GM12864 (cell line): ENCODE data around the gene LLGL2.

Source experiments
- DNase-seq: peaks from one replicate; pipeline ENCODE4 v3.0.0-alpha.2; 2011; ENCODE audit warnings: low read depth
- H3K4me3 ChIP-seq: 2 replicates; pipeline ENCODE4 v1.5.1; 2011; ENCODE audit warnings: mild to moderate bottlenecking, low read depth, low read length, control low read depth
- TF ChIP-seq, protein P1 (sequence below): IDR thresholded peaks from 2 replicates; pipeline ENCODE4 v1.5.1; 2011; ENCODE audit warnings: low read depth, mild to moderate bottlenecking, moderate library complexity, low read length, control low read depth, inconsistent platforms; ENCODE audit errors: missing control alignments

Gene LLGL2

DNA sequence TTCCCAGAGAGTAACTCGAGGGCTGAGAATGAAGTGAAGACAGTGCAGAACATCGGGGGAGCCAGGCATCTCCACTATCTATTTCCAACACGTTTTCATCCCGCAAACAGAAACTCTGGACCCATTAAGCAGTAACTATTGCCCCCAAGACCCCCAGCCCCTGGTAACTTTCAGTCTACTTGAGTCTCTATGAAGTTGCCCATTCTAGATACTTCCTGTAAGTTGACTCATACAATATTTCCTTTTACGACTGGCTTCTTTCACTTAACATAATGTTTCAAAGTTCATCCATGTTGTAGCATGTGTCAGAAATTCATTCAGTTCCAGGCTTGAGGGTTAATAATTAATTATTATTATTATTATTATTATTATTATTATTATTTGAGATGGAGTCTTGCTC is 81.6 kb downstream of the LLGL2 start:
- no peak overlapping the region for H3K4me3 ChIP-seq
- TF ChIP-seq, protein P1, sequence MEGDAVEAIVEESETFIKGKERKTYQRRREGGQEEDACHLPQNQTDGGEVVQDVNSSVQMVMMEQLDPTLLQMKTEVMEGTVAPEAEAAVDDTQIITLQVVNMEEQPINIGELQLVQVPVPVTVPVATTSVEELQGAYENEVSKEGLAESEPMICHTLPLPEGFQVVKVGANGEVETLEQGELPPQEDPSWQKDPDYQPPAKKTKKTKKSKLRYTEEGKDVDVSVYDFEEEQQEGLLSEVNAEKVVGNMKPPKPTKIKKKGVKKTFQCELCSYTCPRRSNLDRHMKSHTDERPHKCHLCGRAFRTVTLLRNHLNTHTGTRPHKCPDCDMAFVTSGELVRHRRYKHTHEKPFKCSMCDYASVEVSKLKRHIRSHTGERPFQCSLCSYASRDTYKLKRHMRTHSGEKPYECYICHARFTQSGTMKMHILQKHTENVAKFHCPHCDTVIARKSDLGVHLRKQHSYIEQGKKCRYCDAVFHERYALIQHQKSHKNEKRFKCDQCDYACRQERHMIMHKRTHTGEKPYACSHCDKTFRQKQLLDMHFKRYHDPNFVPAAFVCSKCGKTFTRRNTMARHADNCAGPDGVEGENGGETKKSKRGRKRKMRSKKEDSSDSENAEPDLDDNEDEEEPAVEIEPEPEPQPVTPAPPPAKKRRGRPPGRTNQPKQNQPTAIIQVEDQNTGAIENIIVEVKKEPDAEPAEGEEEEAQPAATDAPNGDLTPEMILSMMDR: no peak
- DNase-seq: no peak

DNA sequence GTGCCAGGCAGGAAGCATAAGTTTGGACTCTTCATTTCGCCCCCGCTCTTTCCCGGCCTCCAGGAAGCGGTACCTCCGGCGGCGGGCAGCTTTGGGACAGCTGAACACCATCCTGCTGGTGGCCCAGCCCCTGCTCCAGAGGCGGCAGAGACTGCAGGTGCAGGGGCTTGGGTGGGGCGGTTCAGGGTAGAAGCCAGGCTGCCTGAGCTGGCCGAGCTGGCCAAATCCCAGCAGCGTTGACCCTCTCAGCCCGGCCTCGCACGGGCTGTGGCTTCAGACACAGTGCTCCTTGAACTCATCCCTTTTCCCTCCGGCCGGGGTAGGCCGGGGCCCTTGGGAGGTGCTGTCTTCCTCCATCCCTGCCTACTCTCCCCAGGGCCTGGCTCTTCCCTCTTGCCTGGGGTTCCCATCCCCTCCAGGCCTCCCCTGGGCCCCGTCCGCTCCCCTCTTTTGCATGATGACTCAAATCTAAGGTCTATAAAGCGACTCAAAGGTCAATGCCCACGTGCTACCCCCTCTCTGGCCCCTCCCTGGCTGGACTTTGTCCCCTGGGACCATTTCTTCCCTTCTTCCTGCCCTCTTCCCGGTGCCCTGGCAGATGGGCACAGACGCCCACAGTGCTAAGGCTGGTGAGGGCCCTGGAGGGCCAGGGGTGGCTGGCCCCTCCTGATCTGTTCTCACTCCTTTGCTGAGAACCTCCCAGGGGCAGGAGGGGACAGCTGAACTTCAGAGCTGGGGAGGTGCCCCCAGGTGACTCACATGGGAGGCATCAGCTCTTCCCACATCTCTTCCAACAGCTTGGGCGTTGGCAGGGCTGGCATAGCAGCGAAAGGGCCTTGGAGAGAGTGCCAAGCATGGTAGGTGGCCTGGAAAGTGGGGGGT is 84.8 kb downstream of the LLGL2 start:
- DNase-seq: no peak
- no peak overlapping the region for H3K4me3 ChIP-seq

GRCh38 chr17:75611851-75612429 is 86.4 kb downstream of the LLGL2 start:
- TF ChIP-seq, protein P1: no peak
- no peak for DNase-seq
- no peak overlapping the region for H3K4me3 ChIP-seq

More for the DNA sequence above, 84.8 kb downstream of the LLGL2 start:
- TF ChIP-seq, protein P1: no peak

DNA sequence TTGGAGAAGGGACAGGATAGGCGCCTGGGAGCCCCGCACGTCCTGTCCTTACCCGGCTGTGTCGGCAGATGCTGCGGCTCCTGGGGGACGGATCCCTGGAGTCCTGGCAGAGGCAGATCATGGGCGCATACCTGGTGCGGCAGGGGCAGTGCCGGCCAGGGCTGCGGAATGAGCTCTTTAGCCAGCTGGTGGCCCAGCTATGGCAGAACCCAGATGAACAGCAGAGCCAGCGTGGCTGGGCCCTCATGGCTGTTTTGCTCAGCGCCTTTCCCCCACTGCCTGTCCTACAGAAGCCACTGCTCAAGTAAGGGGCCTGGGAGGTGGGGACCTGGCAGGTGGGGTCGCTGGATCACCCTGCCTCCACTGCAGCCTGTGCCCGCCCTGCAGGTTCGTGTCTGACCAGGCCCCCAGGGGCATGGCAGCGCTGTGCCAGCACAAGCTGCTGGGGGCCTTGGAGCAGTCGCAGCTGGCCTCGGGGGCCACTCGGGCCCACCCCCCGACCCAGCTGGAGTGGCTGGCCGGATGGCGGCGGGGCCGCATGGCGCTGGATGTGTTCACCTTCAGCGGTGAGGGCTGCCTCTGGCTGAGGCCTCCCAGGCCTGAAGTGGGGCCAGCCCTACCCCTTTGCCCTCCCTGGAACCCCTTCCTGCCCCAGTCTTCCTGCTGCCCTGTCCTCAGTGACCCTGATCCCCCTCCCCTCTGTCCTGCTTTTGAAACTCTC is 87.6 kb downstream of the LLGL2 start:
- DNase-seq: no peak

DNA sequence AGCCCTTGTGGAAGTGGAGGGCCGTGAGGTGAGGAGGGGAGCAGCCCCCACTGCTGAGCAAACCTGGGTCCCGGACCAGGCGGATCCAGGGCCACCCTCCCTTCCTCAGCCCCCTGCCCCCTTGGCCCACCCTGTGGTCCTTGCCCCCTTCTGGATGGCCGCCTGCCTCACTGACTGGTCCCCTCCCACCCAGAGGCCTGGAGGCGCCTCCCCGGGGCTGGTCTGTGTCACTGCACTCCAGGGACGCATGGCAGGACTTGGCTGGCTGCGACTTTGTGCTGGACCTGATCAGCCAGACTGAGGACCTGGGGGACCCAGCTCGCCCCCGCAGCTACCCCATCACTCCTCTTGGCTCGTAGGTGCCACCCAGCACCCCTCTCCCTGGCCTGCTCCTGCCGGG is 88.5 kb downstream of the LLGL2 start:
- TF ChIP-seq, protein P1: peak; percentile 38
- no peak overlapping the region for H3K4me3 ChIP-seq
- no peak for DNase-seq

More for the DNA sequence above, 87.6 kb downstream of the LLGL2 start:
- H3K4me3 ChIP-seq: no peak overlapping the region
- TF ChIP-seq, protein P1: no peak

DNA sequence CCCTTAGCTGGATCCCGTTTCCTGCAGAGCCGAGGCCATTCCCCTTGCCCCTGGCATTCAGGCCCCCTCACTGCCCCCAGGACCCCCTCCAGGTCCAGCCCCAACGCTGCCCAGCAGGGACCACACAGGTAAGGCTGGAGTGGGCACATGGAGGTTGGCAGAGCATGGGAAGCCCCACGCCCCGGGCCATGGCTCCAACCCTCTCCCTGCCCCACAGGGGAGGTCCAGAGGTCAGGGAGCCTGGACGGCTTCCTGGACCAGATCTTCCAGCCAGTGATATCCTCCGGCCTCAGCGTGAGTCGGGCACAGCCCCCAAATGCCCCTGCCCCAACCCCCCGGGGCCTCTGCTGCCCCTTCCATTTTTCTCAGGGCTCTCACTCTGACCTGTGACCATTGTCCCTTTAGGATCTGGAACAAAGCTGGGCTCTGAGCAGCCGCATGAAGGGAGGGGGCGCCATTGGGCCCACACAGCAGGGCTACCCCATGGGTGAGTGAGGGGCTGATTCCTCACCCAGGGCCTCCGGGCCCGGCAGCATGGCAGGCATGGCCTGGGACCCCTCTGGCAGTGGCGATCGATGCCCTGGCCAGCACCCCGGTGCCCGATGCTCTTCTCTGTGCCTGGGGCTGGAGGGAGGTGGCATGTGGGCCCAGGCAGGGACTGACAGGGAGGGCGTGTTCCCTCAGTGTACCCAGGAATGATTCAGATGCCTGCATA is 89.2 kb downstream of the LLGL2 start:
- H3K4me3 ChIP-seq: no peak overlapping the region
- TF ChIP-seq, protein P1: no peak
- no peak for DNase-seq
